GM19351 (cell line): ENCODE results near the gene GOLIM4.

Source experiments
- ATAC-seq: cut with Tn5 transposase; IDR thresholded peaks from one replicate; pipeline ENCODE4 v1.9.1; 2021; ENCODE audit warnings: mild to moderate bottlenecking, moderate library complexity; ENCODE audit not compliant: unreplicated experiment

Gene GOLIM4

GRCh38 chr3:168100777-168101492, 5.2 kb upstream of the GOLIM4 start:
- no peak for ATAC-seq

- ATAC-seq, result no peak
Observed at GRCh38 chr3:168097381-168097780, 1.7 kb upstream of the GOLIM4 start.

GRCh38 chr3:168096210-168096652, 507 bp upstream of the GOLIM4 start:
- peak; percentile 4 for ATAC-seq

- ATAC-seq, result peak; percentile 44
Observed at GRCh38 chr3:168094877-168095610, 680 bp downstream of the GOLIM4 start.

- ATAC-seq, result no peak
Observed at GRCh38 chr3:168094580-168094876, 1.2 kb downstream of the GOLIM4 start.

- ATAC-seq, result no peak
Observed at GRCh38 chr3:168093790-168094189, 1.9 kb downstream of the GOLIM4 start.

GRCh38 chr3:168093229-168093628, 2.5 kb downstream of the GOLIM4 start:
- ATAC-seq, result no peak

- no peak for ATAC-seq
Observed at GRCh38 chr3:168091941-168092340, 3.8 kb downstream of the GOLIM4 start.

- no peak for ATAC-seq
Observed at GRCh38 chr3:168091302-168091858, 4.3 kb downstream of the GOLIM4 start.

- no peak for ATAC-seq
Observed at GRCh38 chr3:168090306-168091085, 5.2 kb downstream of the GOLIM4 start.

GRCh38 chr3:168089179-168089771, 6.4 kb downstream of the GOLIM4 start:
- no peak for ATAC-seq

GRCh38 chr3:168088106-168088720, 7.5 kb downstream of the GOLIM4 start:
- ATAC-seq, result peak; percentile 80

- ATAC-seq, result no peak
Observed at GRCh38 chr3:168087539-168087938, 8.2 kb downstream of the GOLIM4 start.

- no peak for ATAC-seq
Observed at GRCh38 chr3:168086541-168087260, 9.0 kb downstream of the GOLIM4 start.

- ATAC-seq, result peak; percentile 39
Observed at GRCh38 chr3:168085491-168086119, 10.1 kb downstream of the GOLIM4 start.

- no peak for ATAC-seq
Observed at GRCh38 chr3:168083906-168084305, 11.8 kb downstream of the GOLIM4 start.

GRCh38 chr3:168081856-168082255, 13.9 kb downstream of the GOLIM4 start:
- no peak for ATAC-seq

GRCh38 chr3:168081171-168081771, 14.5 kb downstream of the GOLIM4 start:
- ATAC-seq, result no peak
